ENCODE data around the gene SIRT3. TPM values are rescaled to one million over a fixed set of nuclear protein-coding genes. Genes with fewer than 3 reads are reported as not detected.

SIRT3 gene
- total RNA-seq, 1 experiment from 2014 or later: 13.8 TPM

DNA sequence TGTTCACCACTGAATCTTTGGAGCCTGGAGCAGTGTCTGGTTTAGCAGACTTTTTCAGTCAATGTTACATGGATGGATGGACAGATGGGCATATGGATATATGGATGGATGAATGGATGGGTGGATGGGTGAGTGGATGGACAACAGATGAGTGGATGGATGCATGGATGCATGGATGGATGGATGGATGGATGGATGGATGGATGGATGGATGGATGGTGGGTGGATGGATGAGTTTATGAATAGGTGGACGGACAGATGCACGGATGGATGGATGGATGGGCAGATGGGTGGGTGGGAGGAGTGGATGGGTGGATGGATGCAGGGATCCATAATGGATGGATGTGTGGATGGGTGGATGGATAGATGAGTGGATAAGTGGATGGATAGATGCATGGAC, 19.7 kb upstream of the SIRT3 start:
- no peak for ATAC-seq
- Histone ChIP-seq H3K27me3 (ENCODE audit: low read length) (no peaks in the 10 kb centered on the region), H3K4me1 (ENCODE audit: insufficient read depth, low read length) (no peaks in the 10 kb centered on the region), H3K9me2 (replicated peaks; ENCODE audit: low read length) (no peaks in the 10 kb centered on the region), H3K4me3 (ENCODE audit: low read length) (no peak overlapping the region), H3K9ac (ENCODE audit: low read length) (no peak overlapping the region), H3K27ac (ENCODE audit: low read length) (no peak overlapping the region), H3K9me3 (ENCODE audit: low read length) (no peaks in the 10 kb centered on the region), H4K20me1 (ENCODE audit: low read length) (no peaks in the 10 kb centered on the region), H3K79me2 (ENCODE audit: low read length) (no peaks in the 10 kb centered on the region), H3K36me3 (ENCODE audit: low read depth, low read length) (peaks cover 16% of the 10 kb centered on the region; the same call in 1 of the 2 replicates), H2AFZ (ENCODE audit: low read length) (no peak overlapping the region), H3K4me2 (ENCODE audit: low read length) (no peak overlapping the region), H3F3A (ENCODE audit: low read length, unreplicated experiment) (no peaks in the 10 kb centered on the region)
- no TSS peak for BruUV-seq (replicated peaks)
- intact Hi-C loops (cut with micrococcal nuclease): no loop called here
- TF ChIP-seq EZH2phosphoT487 (IDR thresholded peaks at IDR 0.05; ENCODE audit: borderline replicate concordance, low read length): no peak
- no peak for TF ChIP-seq EZH2 (IDR thresholded peaks at IDR 0.05; ENCODE audit: low read length, unreplicated experiment)
- TF ChIP-seq, protein P1, sequence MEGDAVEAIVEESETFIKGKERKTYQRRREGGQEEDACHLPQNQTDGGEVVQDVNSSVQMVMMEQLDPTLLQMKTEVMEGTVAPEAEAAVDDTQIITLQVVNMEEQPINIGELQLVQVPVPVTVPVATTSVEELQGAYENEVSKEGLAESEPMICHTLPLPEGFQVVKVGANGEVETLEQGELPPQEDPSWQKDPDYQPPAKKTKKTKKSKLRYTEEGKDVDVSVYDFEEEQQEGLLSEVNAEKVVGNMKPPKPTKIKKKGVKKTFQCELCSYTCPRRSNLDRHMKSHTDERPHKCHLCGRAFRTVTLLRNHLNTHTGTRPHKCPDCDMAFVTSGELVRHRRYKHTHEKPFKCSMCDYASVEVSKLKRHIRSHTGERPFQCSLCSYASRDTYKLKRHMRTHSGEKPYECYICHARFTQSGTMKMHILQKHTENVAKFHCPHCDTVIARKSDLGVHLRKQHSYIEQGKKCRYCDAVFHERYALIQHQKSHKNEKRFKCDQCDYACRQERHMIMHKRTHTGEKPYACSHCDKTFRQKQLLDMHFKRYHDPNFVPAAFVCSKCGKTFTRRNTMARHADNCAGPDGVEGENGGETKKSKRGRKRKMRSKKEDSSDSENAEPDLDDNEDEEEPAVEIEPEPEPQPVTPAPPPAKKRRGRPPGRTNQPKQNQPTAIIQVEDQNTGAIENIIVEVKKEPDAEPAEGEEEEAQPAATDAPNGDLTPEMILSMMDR (conservative IDR thresholded peaks at IDR 0.05; ENCODE audit: low read depth, low read length): no peak
- POLR2A ChIA-PET (ENCODE audit: unreplicated experiment): no interaction called here
- DNase-seq: no peak
- CTCF ChIA-PET: no interaction called here

DNA sequence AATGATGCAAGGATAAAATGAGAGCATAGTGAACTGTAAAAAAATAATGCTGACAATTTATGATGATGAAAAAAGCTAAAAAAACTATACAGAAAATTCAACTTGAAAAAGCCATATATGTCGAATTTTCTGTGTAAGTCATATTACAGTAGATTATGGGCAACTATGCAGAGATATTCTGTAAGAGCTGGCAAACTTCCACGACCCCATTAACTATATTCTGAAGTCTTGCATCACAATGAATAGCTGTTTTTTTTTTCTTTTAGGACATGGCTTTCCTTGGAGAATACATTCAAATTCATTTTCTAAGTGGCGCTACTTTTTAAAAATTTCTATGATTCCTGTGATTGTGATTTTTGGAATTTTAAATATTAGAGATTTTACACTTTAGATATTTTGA, 19.0 kb upstream of the SIRT3 start:
- Histone ChIP-seq H3K9ac (ENCODE audit: low read length) (no peak overlapping the region), H3K4me2 (ENCODE audit: low read length) (no peak overlapping the region), H3K27me3 (ENCODE audit: low read length) (no peaks in the 10 kb centered on the region), H2AFZ (ENCODE audit: low read length) (no peak overlapping the region), H3K9me2 (replicated peaks; ENCODE audit: low read length) (no peaks in the 10 kb centered on the region), H3K27ac (ENCODE audit: low read length) (no peak overlapping the region), H3K36me3 (ENCODE audit: low read depth, low read length) (peaks cover 19% of the 10 kb centered on the region; the same call in 1 of the 2 replicates), H4K20me1 (ENCODE audit: low read length) (no peaks in the 10 kb centered on the region), H3K4me1 (ENCODE audit: insufficient read depth, low read length) (no peaks in the 10 kb centered on the region), H3F3A (ENCODE audit: low read length, unreplicated experiment) (no peaks in the 10 kb centered on the region), H3K4me3 (ENCODE audit: low read length) (no peak overlapping the region), H3K79me2 (ENCODE audit: low read length) (no peaks in the 10 kb centered on the region), H3K9me3 (ENCODE audit: low read length) (no peaks in the 10 kb centered on the region)
- intact Hi-C loops (cut with micrococcal nuclease): no loop called here
- BruUV-seq (replicated peaks): no TSS peak
- ChIA-PET POLR2A (ENCODE audit: unreplicated experiment) (no interaction called here), CTCF (no interaction called here)
- DNase-seq (no peak), ATAC-seq (no peak)
- no peak for TF ChIP-seq EZH2phosphoT487 (IDR thresholded peaks at IDR 0.05; ENCODE audit: borderline replicate concordance, low read length)
- TF ChIP-seq, protein P1 (conservative IDR thresholded peaks at IDR 0.05; ENCODE audit: low read depth, low read length): no peak
- no peak for TF ChIP-seq EZH2 (IDR thresholded peaks at IDR 0.05; ENCODE audit: low read length, unreplicated experiment)

DNA sequence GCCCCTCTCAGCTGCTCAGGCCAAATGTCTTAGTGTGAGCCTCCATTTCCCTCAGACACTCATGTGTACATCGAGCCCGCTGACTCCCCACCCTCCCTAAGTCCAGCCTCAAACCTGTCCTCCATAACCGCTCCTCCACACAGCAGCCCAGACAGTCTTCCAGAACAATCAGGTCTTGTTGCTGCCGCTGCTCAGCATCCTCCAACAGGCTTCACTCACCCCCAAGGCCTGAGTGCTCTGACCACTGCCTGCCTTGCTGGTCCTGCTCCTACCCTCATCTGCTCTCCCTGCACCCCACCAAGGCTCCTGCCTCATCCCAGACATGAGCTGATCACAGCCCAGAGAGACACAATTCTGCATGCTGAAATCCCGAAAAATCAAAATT, 17.7 kb upstream of the SIRT3 start:
- CTCF ChIA-PET: no interaction called here
- H3K9me3 ChIP-seq (ENCODE audit: low read length): no peaks in the 10 kb centered on the region
- H3K4me2 ChIP-seq (ENCODE audit: low read length): no peak overlapping the region
- DNase-seq (no peak), ATAC-seq (no peak)
- H2AFZ ChIP-seq (ENCODE audit: low read length): no peak overlapping the region
- H3K4me1 ChIP-seq (ENCODE audit: insufficient read depth, low read length): no peaks in the 10 kb centered on the region
- peaks cover 25% of the 10 kb centered on the region for H3K36me3 ChIP-seq (ENCODE audit: low read depth, low read length)
- no peaks in the 10 kb centered on the region for H3K27me3 ChIP-seq (ENCODE audit: low read length)
- no peaks in the 10 kb centered on the region for H3K79me2 ChIP-seq (ENCODE audit: low read length)
- TF ChIP-seq EZH2 (IDR thresholded peaks at IDR 0.05; ENCODE audit: low read length, unreplicated experiment): no peak
- no peak for TF ChIP-seq EZH2phosphoT487 (IDR thresholded peaks at IDR 0.05; ENCODE audit: borderline replicate concordance, low read length)
- TF ChIP-seq, protein P1 (conservative IDR thresholded peaks at IDR 0.05; ENCODE audit: low read depth, low read length): no peak
- H3K4me3 ChIP-seq (ENCODE audit: low read length): no peak overlapping the region
- BruUV-seq (replicated peaks): no TSS peak
- intact Hi-C loops (cut with micrococcal nuclease): no loop called here
- H4K20me1 ChIP-seq (ENCODE audit: low read length): no peaks in the 10 kb centered on the region
- no peak overlapping the region for H3K9ac ChIP-seq (ENCODE audit: low read length)
- POLR2A ChIA-PET (ENCODE audit: unreplicated experiment): no interaction called here
- no peaks in the 10 kb centered on the region for H3F3A ChIP-seq (ENCODE audit: low read length, unreplicated experiment)
- no peaks in the 10 kb centered on the region for H3K9me2 ChIP-seq (replicated peaks; ENCODE audit: low read length)
- H3K27ac ChIP-seq (ENCODE audit: low read length): no peak overlapping the region

Measured in PC-3 (cell line).